HepG2 (cell line): ENCODE data around the gene IL6ST. TPM values are rescaled to one million over a fixed set of nuclear protein-coding genes. Genes with fewer than 3 reads are reported as not detected.
"Not testable (repeated sequence)": the region's sequence is repeated elsewhere in the genome, so short reads cannot be mapped to it uniquely, and the experiment has no call there.

ENCODE experiments used
- ATAC-seq: fragments of 200-7000 bp; cut with Tn5 transposase; 3 replicates; pipeline ENCODE4 v1.9.1; 2020; ENCODE audit warnings: mild to moderate bottlenecking, moderate library complexity
- BruUV-seq: library from RNA; stranded (reverse); fragments of 400-500 nt; replicated peaks from 2 replicates; lab custom pipeline; 2021; lab: Mats Ljungman, UMichigan
- CTCF ChIA-PET: fragments of 300-600 bp; formaldehyde crosslinking; extraction: SDS; loops from one replicate; lab custom pipeline; 2021; ENCODE audit warnings: low total read pairs, inconsistent platforms, low intra/inter-chr PET ratio; lab: Yijun Ruan, JAX
- POLR2A ChIA-PET: fragments of 350-600 bp; sonication (Branson Sonifier 250); formaldehyde crosslinking; loops from one replicate; lab custom pipeline; 2020; ENCODE audit warnings: antibody characterized with exemption, inconsistent platforms; lab: Yijun Ruan, JAX
- DNase-seq: peaks from one replicate; pipeline ENCODE4 v3.0.0-alpha.2; 2015; ENCODE audit warnings: low spot score
- FAIRE-seq: peaks from 3 replicates; lab custom pipeline; 2011; peaks lifted over from hg19 to GRCh38; lab: Jason Lieb, UNC
- H2AFZ ChIP-seq: one replicate; pipeline ENCODE4 v1.6.1; 2011; ENCODE audit warnings: low read length, inconsistent platforms
- H3K27ac ChIP-seq: fragments of 300-600 bp; 3 replicates; pipeline ENCODE4 v1.8.0; 2011; ENCODE audit warnings: mixed run types, mild to moderate bottlenecking, mixed read lengths, low read length, inconsistent platforms; ENCODE audit not compliant: insufficient read depth; ENCODE audit errors: extremely low read length
- H3K27me3 ChIP-seq, 2 experiments: fragments of 200-600 bp in 1 of 2; 2 replicates in 1 of 2; 3 replicates in 1 of 2; pipeline versions ENCODE4 v1.6.0 to v1.8.0; 2011; ENCODE audit warnings: low read length in 2 of 2, mild to moderate bottlenecking in 2 of 2, moderate library complexity in 2 of 2, inconsistent platforms in 1 of 2; ENCODE audit not compliant: insufficient read depth in 2 of 2, control insufficient read depth in 1 of 2
- H3K36me3 ChIP-seq, 2 experiments: fragments of 200-600 bp in 1 of 2; replicated peaks in 1 of 2; 2 replicates in 1 of 2; 3 replicates in 1 of 2; pipeline versions ENCODE4 v1.5.1 to v1.8.0; 2011; ENCODE audit warnings: low read length in 2 of 2, inconsistent platforms in 1 of 2; ENCODE audit not compliant: insufficient read depth in 2 of 2, control insufficient read depth in 1 of 2
- H3K4me1 ChIP-seq: 2 replicates; pipeline ENCODE4 v1.5.1; 2012; ENCODE audit warnings: low read length, inconsistent platforms; ENCODE audit not compliant: insufficient read depth
- H3K4me2 ChIP-seq: 2 replicates; pipeline ENCODE4 v1.6.0; 2011; ENCODE audit warnings: low read depth, low read length, inconsistent platforms
- H3K4me3 ChIP-seq, 3 experiments: fragments of 200-600 bp in 1 of 3; sonication (generic), shearing (Covaris generic) in 1 of 3; replicated peaks in 1 of 3; 2 replicates each; pipeline ENCODE4 v1.5.1; 2011 to 2016; ENCODE audit warnings: low read length in 3 of 3, inconsistent platforms in 2 of 3, low read depth in 2 of 3, mild to moderate bottlenecking in 2 of 3, control low read depth in 1 of 3, mixed read lengths in 1 of 3; ENCODE audit not compliant: insufficient read depth in 1 of 3
- H3K79me2 ChIP-seq: one replicate; pipeline ENCODE4 v1.6.1; 2011; ENCODE audit warnings: low read length, inconsistent platforms; ENCODE audit not compliant: insufficient read depth
- H3K9ac ChIP-seq: 2 replicates; pipeline ENCODE4 v1.6.0; 2011; ENCODE audit warnings: mild to moderate bottlenecking, low read depth, low read length, inconsistent platforms; ENCODE audit not compliant: insufficient read depth
- H3K9me3 ChIP-seq: 2 replicates; pipeline ENCODE4 v1.5.1; 2012; ENCODE audit warnings: mild to moderate bottlenecking, low read length
- H4K20me1 ChIP-seq: 2 replicates; pipeline ENCODE4 v1.6.0; 2011; ENCODE audit warnings: inconsistent platforms, mild to moderate bottlenecking, low read length, moderate library complexity; ENCODE audit not compliant: insufficient read depth
- IRF2 ChIP-seq: IDR thresholded peaks from 2 replicates; pipeline ENCODE4 v1.6.1; 2018; ENCODE audit warnings: missing genetic modification reagents, missing compliant biosample characterization
- ZNF460 ChIP-seq: sonication (generic); formaldehyde crosslinking; IDR thresholded peaks from 2 replicates; pipeline ENCODE4 v1.5.1; 2020; ENCODE audit warnings: missing genetic modification reagents, mild to moderate bottlenecking, borderline replicate concordance
- WGBS: methylation state at CpG from one replicate; pipeline ENCODE4 v1.1.6; 2017; ENCODE audit warnings: low lambda C conversion rate; 5-methylcytosine and 5-hydroxymethylcytosine counted together
- in situ Hi-C: cut with HindIII; loops from 2 replicates; pipeline ENCODE4 v1.10.0; 2017; ENCODE audit warnings: low pct_unique_long_range_greater_than_20kb; ENCODE audit not compliant: extremely low pct_ligation_motif_present
- intact Hi-C: fragments of 100-400 bp; cut with micrococcal nuclease; formaldehyde crosslinking; loops from one replicate; pipeline ENCODE4 v1.10.0; 2022; ENCODE audit not compliant: unreplicated experiment
- polyA plus RNA-seq, 8 experiments: library from polyadenylated mRNA; depleted of rRNA in 3 of 8; stranded (reverse) in 7 of 8; unstranded in 1 of 8; fragments of >200 nt; fragmentation: Illumina TruSeq in 4 of 8; extraction: Trizol in 4 of 8; gene quantifications; 2 replicates each; pipeline versions ENCODE4 v1.2.1 to v1.2.3, GENCODE V29; 2011 to 2016; ENCODE audit warnings: low read depth in 4 of 8, missing spikeins in 1 of 8, mixed read lengths in 1 of 8; ENCODE audit not compliant: insufficient read depth in 1 of 8
- total RNA-seq, 5 experiments: library from RNA; depleted of rRNA; stranded (reverse); fragments of >200 nt; fragmentation: Illumina TruSeq; extraction: Trizol; gene quantifications; 2 replicates each; pipeline ENCODE4 v1.2.3, GENCODE V29; 2016; ENCODE audit warnings: low read depth in 1 of 5
- TF ChIP-seq, protein P1 (sequence below): sonication (generic); formaldehyde crosslinking; IDR thresholded peaks from 2 replicates; pipeline ENCODE4 v1.5.0; 2020; ENCODE audit warnings: mild to moderate bottlenecking, missing genetic modification reagents

IL6ST gene
- total and polyA plus RNA-seq, 2 of the 13 experiments (the other 11 are each of a cell fraction or from before 2014, with no cell fraction given): 66.6 to 166 TPM

DNA sequence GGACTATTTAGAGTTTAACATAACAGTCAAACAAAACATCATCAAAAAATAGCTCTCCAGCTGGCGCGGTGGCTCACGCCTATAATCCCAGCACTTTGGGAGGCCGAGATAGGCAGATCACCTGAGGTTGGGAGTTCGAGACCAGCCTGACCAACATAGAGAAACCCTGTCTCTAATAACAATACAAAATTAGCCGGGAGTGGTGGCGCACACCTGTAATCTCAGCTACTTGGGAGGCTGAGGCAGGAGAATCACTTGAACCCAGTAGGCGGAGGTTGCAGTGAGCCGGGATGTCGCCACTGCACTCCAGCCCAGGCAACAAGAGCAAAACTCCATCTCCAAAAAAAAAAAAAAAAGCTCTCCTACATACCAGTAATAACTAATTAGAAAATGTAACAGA, 6.3 kb downstream of the IL6ST start:
- H2AFZ ChIP-seq, BruUV-seq, H3K9me3 ChIP-seq, intact Hi-C loops, CTCF ChIA-PET, DNase-seq, H3K27ac ChIP-seq, ATAC-seq, FAIRE-seq, H3K27me3 ChIP-seq, H3K9ac ChIP-seq, H3K4me3 ChIP-seq: not testable (repeated sequence)
- Histone ChIP-seq H3K36me3 (peaks cover 4 to 19% of the 10 kb centered on the region in 2 experiments), H3K79me2 (peaks cover 98% of the 10 kb centered on the region), H3K4me1 (peaks cover 84% of the 10 kb centered on the region), H3K4me2 (peak overlapping the region; percentile 79; the same call in 1 of the 2 replicates), H4K20me1 (peaks cover 76% of the 10 kb centered on the region)
- in situ Hi-C loops: loop anchor here (25.0 kb wide), 1 partner anchor 874 kb away; no protein-coding TSS in a partner anchor
- TF ChIP-seq ZNF460 (CRISPR knock-in tag): peak; percentile 69; the same call in 1 of the 2 replicates
- WGBS: 95% methylated on average over 10 of the region's 10 CpGs
- POLR2A ChIA-PET: interaction anchor here (0.7 to 2.0 kb wide), 4 partner anchors 110 to 188 kb away, joined by 3 to 4 read pairs (median 3); no protein-coding TSS in a partner anchor

DNA sequence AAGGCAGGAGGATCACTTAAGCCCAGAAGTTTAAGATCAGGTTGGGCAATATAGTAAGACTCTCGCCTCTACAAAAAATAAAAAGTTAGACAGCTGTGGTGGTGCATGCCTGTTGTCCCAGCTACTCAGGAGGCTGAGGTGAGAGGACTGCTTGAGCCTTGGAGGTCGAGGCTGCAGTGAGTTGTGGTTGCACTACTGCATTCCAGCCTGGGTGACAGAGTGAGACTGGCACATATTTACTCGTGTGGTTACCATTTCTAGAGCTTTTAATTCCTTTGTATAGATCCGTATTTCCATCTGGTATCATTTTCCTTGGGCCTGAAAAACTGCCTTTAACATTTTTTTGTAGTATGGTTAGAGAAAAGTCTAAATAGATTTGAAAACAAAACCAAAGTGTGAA, 7.8 kb downstream of the IL6ST start:
- peak; percentile 4 for FAIRE-seq
- H3K36me3 ChIP-seq: peaks cover 4 to 22% of the 10 kb centered on the region in 2 experiments
- no peak overlapping the region for H3K4me3 ChIP-seq
- in situ Hi-C loops (loop anchor here (25.0 kb wide), 1 partner anchor 875 kb away; no protein-coding TSS in a partner anchor), intact Hi-C loops (no loop called here)
- H3K4me2 ChIP-seq: no peak overlapping the region
- H2AFZ ChIP-seq: no peak overlapping the region
- CTCF ChIA-PET: no interaction called here
- WGBS: 83% methylated on average over 4 of the region's 4 CpGs
- no TSS peak for BruUV-seq
- H3K79me2 ChIP-seq: peaks cover 98% of the 10 kb centered on the region
- H3K9me3 ChIP-seq: no peaks in the 10 kb centered on the region
- no peaks in the 10 kb centered on the region; a peak in 1 of 5 replicates for H3K27me3 ChIP-seq
- no peak for ATAC-seq
- peaks cover 74% of the 10 kb centered on the region for H4K20me1 ChIP-seq
- H3K9ac ChIP-seq: no peak overlapping the region
- peaks cover 88% of the 10 kb centered on the region for H3K4me1 ChIP-seq
- H3K27ac ChIP-seq: no peak overlapping the region
- DNase-seq: no peak
- POLR2A ChIA-PET: no interaction called here
- TF ChIP-seq, protein P1, sequence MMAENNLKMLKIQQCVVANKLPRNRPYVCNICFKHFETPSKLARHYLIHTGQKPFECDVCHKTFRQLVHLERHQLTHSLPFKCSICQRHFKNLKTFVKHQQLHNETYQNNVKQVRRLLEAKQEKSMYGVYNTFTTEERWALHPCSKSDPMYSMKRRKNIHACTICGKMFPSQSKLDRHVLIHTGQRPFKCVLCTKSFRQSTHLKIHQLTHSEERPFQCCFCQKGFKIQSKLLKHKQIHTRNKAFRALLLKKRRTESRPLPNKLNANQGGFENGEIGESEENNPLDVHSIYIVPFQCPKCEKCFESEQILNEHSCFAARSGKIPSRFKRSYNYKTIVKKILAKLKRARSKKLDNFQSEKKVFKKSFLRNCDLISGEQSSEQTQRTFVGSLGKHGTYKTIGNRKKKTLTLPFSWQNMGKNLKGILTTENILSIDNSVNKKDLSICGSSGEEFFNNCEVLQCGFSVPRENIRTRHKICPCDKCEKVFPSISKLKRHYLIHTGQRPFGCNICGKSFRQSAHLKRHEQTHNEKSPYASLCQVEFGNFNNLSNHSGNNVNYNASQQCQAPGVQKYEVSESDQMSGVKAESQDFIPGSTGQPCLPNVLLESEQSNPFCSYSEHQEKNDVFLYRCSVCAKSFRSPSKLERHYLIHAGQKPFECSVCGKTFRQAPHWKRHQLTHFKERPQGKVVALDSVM (CRISPR knock-in tag): peak; percentile 92
- TF ChIP-seq IRF2: no peak
